ENCODE measurements around the gene NEK1.

GRCh38 chr4:169397762-169398161 is 214.6 kb downstream of the NEK1 start:
- no peak for TF ChIP-seq CTCF (IDR thresholded peaks at IDR 0.05)
- no peak for TF ChIP-seq ZFX (IDR thresholded peaks at IDR 0.05; ENCODE audit: borderline replicate concordance)
